ENCODE measurements around the gene NAA80.

Gene NAA80

GRCh38 chr3:50298836-50299637 lies at the start of gene NAA80, which contains the start of gene HYAL3:
TSS of gene NAA80 (minus strand) at chr3:50299405. CDS start at chr3:50297463, 1,942 bp downstream.
TSS of gene HYAL3 (minus strand) at chr3:50299405. CDS start at chr3:50295602, 3,803 bp downstream.
- peak; percentile 40; the same call in 1 of the 2 replicates for TF ChIP-seq CTCF (IDR thresholded peaks at IDR 0.05)

DNA sequence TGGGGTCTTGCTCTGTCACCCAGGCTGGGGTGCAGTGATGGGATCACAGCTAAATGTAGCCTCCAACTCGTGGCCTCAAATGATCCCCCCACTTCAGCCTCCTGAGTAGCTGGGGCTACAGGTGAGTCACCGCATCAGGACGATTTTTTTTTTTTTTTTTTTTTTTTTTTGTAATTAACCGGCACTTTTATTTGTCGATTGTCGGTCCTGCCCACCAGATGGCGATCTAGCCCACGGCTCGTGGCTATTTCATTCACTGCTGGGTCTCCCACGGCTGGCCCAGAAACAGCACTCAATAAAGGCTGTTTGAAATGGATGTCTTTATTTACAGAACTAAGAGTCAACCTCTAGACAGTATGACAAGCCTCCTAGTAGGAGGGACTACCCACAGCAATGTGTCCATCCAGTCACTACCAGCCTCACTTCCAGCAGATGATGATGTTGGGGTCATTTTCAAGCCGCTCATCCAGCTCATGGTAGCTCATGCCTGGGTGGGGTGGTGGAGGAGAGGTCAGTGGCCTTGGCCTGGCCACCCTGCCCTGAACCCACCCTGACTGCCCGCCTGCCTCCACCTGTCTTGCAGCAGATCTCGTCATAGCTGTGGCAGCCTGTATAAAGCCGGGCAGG lies 48.1 kb upstream of the NAA80 start:
- TF ChIP-seq CTCF (IDR thresholded peaks at IDR 0.05), result peak; percentile 62

DNA sequence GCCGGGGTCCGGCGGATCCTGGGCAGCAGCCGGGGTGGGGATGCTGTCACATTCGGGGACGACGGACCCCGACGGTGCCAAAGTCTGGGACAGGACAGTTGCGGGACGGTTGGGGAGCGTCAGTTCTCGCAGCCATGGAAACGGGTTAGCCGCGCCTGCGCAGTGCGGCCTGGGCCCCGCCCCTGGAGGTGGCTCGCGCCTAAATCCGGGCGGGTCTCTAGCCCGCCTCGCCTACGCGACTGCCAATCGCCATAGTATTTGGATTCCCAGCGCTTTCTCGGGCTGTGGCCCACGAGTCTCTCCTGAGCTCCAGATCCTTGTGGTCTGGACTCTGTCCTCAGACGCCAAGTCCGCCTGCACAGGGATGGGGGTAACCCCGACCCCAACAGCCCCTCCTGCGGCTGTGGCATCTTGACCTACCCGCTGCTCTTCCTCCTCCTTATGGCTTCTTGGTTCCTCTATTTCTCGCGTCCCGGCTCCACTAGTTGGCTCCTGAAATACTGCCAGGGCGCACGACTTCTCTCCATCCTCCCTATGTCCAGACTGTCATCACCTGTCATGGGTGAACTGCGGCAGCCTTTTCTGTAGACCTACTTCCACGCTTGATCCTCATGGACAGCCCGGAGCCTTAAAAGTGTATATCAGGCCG lies 46.5 kb upstream of the NAA80 start, which contains the start of gene ZMYND10:
Gene ZMYND10, minus strand, starts transcription at position 147 of the 649 bp plus-strand sequence. CDS start 153 bp downstream, outside the sequence.
- no peak for TF ChIP-seq CTCF (IDR thresholded peaks at IDR 0.05)

DNA sequence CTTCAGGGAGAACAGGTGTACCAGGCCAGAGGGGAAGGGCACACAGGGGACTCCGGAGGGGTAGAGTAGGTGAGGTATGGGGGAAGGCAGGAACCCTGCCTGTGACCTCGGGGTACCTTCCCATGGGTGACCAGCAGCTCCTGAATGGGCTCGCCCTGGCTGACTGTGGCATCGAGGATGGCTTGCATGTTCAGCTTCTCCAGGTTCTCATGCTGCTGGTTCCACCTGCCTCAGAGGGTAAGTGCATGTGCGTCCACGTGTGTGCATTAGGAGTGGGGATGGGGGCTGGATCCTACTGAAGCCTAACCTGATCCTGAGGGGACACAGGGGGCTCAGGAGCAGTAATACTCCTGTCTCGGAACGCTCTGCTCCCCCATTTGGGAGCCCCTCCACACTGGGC lies 45.8 kb upstream of the NAA80 start:
- TF ChIP-seq CTCF (IDR thresholded peaks at IDR 0.05), result no peak

DNA sequence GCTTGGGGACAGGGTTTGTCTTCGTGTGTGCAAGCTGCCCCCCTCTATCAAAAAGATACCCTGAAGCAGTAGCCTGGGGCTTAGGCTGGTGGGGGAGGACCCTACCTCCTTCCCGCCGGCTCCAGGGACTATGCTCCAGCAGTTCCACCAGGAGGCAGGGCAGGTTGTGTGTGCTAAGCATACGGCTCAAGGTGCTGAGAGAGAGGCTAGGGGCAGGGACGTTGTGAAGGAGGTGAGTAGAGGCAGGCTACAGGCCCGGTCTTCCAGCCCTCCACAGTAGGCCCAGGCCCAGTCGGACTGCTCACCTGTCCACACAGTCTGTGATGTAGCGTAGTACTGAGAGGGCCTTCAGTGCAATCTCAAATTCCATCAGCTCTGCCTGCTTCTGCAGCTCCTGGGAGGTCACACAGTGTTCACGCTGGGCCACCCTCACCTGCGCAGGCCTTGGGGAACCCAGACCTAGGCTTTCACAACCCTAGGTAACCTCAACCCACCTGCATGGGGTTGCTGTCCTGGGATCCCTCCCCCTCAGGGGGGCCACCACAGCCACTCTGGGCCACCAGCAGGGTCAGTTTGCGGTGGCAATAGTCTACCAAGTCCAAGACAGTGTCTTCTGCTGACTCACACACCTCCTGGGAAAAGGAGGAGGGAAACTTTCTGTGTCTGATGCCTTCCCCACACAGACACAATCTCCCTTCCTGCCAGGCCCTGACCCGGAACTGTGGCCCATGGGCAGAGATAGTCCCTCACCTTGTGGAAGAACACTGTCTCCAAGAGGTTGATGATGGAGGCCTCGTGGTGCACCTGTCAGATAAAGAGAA lies 43.8 kb upstream of the NAA80 start:
- TF ChIP-seq CTCF (IDR thresholded peaks at IDR 0.05), result no peak

DNA sequence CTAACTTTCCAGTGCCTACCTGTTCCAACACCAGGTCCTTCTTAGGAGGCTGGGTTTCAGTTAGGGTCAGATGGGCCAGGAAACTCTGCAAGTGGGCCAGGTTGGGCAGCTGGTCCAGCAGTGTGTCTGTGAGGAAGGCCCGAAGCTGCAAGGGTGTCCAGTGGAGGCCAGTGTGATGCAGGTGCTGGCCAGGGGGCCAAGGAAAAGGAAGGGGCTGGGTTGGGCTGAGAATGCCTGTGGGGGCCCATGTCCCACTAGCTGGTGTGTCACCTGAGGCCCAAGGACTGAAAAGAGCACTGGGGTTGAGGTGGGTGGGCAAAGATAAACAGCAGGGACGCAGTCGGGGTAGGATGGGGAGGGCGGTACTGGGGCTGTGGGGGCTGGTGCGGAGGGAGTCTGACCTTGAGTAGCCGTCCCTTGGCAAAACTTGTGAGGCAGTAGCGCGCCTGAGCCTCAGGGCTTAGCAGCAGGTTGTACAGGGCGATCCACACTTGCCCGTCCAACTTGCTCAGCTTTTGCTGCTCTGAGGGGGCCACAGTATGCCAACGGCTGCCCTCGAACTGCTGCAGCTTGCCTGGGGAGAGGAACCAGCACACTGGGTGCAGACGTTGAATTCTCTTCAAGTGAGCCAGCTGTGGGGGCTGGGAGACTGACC lies 42.9 kb upstream of the NAA80 start:
- no peak for TF ChIP-seq CTCF (IDR thresholded peaks at IDR 0.05)
